ENCODE data around the gene GSTO2.

The GSTO2 gene

GRCh38 chr10:104345941-104346340, 77.0 kb downstream of the GSTO2 start:
- FAIRE-seq = no peak

GRCh38 chr10:104347295-104348045, 78.5 kb downstream of the GSTO2 start:
- FAIRE-seq = no peak

DNA sequence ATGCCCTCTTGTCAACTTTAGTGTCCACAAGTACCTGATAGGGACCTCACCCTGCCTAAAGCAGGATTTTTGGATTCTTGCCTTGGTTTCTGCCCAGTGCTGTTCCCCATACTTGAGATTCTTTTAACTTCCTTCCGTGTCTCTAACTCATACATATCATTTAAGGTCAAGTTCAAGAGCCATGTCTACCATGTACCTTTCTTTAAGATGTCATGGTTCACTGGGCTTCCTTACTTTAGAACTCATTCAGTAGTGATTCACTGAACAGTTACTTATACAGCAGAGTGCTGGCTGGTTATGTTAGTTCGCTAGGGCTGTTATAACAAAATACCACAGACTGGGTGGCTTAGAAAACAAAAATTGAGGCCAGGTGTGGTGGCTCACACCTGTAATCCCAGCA, 79.6 kb downstream of the GSTO2 start:
- FAIRE-seq = no peak

DNA sequence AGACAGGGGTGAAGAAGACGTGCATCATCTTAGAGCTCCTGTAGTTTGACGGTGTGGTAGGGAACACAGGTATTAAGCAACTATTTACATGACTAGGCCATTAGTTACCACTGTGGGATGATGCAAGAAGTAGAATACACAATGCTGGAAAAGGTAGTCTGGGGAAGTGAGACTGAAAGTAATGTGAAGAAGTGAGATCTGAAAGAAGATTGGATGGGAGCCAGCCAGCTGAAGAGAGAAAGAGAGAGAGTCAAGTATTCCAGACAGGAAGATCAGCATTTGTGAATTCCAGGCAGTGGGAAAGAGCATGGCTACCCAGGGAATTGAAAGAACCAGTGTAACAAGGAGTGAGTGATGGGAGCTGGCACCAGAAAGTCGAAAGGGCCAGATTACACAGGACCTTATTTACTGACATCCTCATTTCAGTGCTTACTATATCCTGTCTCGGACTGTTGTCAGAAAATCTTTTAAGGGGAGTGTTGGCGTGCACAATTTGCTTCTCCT, 80.7 kb downstream of the GSTO2 start:
- no peak for FAIRE-seq

DNA sequence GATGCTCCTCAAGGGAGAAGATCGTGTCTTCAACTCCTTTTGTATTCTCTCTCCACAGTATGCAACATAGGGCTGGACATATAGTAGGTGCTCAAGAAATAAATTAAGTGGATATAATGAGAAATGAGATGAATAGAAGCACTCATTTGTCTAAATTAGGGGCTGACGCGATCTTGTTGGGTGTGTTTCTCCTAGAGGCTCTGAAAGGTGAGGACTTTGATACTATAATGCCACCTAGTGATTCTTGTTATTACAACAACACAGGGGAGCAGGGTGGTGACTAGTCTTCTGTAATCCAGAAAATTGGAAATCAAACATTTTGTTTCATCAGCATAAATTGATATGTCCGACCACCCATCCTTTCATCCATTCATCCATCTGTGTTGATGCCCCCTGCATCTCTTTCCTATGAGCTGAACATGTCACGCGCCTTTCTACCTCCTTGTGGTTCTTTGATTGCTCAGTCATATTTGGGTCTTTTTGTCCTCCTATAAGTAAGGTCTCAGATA, 81.2 kb downstream of the GSTO2 start:
- peak; percentile 82 for FAIRE-seq

DNA sequence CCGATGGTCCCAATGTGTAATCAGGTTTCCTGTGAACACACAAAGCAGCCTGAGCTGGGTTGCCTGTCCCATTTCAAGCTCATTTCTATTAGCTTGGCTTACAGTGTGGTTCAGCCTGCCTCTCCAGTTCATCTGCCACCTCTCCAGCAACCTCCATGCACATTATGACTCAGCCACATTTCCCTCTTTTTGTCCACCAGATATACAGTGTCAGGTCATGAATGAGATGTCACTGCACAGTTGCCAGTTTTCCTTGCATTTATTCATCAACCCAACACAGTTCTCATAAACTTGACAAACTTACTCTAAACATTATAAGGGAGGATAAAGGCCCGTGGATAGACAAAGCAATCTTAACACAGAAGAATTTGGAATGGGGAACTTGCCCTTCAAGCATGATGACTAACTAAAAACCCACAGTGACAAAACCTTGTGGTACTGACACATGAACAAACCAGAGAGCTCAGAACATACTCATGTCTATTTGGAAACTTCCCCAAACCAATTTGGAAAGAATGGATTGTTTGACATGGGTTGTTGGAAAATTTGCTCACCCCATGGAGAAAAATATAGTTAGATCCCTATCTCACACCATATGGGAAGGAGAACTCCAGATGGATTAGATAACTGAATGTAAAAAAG, 82.2 kb downstream of the GSTO2 start:
- FAIRE-seq = no peak

- FAIRE-seq = no peak
Observed at GRCh38 chr10:104351919-104352318, 82.9 kb downstream of the GSTO2 start.

DNA sequence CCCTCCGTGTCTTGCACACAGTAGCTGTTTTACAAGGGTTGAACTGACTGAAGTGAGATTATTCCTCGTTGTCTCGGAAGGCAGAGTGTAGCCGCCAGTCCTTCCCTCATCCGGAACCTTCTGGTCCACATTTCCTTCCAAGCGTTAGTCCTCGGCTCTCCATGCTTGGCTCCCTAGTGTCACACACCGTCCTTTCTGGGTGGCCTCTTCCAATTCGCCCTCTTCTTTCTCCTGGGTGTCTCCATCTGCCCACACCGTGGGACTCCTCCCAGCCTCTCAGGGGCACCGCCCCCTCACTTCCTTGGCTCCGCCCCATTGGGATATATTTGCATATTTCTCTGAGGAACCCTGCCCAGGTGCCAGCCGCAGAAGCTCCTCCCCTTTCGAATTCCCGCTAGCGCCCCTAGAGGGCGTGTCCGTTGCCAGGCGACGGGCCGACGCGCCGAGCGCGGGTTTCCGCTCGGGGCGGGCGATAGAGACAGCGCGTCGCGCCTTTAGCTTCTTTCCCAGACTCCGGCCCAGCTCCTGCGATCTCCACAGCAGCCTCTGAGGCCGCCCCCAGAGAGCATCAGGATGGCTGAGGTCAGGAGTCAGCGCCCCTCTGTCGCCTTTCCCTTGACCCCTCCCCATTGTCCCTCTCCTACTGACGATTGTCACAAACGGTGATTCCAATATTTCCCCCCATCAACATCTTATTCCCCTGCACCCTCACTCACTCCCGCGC, 84.5 kb downstream of the GSTO2 start, which contains the start of gene CFAP58:
CFAP58 (plus strand) TSS at position 509 of the 724 bp plus-strand sequence; CDS start at position 574, 65 bp downstream.
- no peak for FAIRE-seq
